Pancreas (tissue), 10 donors: ENCODE results near the gene OSBPL5. TPM values are rescaled to one million over a fixed set of nuclear protein-coding genes. Genes with fewer than 3 reads are reported as not detected.

Experiments
- ATAC-seq, 4 donors: fragments of 200-7000 bp; cut with Tn5 transposase; one replicate each; pipeline versions ENCODE4 v1.8.0 to v1.9.1; 2020; ENCODE audit warnings: mild to moderate bottlenecking in 4 of 4, moderate library complexity in 4 of 4
- DNase-seq, 6 donors: peaks; one replicate each; pipeline ENCODE4 v3.0.0-alpha.2; 2020
- FAIRE-seq: peaks from 2 replicates; lab custom pipeline; 2012; peaks lifted over from hg19 to GRCh38; lab: Jason Lieb, UNC
- H3K27ac ChIP-seq, 4 donors: fragments of 200-600 bp; sonication (generic); 1 replicate in 3 of 4; 2 replicates in 1 of 4; pipeline versions ENCODE4 v1.5.0 to v1.8.0; 2020
- H3K27me3 ChIP-seq, 4 donors: fragments of 200-600 bp; one replicate each; pipeline ENCODE4 v1.8.0; 2021
- H3K36me3 ChIP-seq, 3 donors: fragments of 200-600 bp; sonication (generic) in 1 of 3; one replicate each; pipeline versions ENCODE4 v1.5.0 to v1.8.0; 2020 to 2021
- H3K4me1 ChIP-seq, 3 donors: fragments of 200-600 bp; one replicate each; pipeline ENCODE4 v1.8.0; 2021
- H3K4me3 ChIP-seq, 4 donors: fragments of 200-600 bp; sonication (generic) in 2 of 4; one replicate each; pipeline versions ENCODE4 v1.5.0 to v1.8.0; 2020 to 2021
- H3K9me3 ChIP-seq, 4 donors: fragments of 200-600 bp; one replicate each; pipeline ENCODE4 v1.8.0; 2021
- CTCF ChIP-seq, 4 donors: fragments of 200-600 bp; sonication (generic) in 3 of 4; IDR thresholded peaks; one replicate each; pipeline versions ENCODE4 v1.5.0 to v1.8.0; 2021; ENCODE audit warnings: antibody characterized with exemption in 4 of 4
- WGBS, 2 donors: extraction: QIAGEN DNeasy Blood & Tissue Kit; methylation state at CpG; one replicate each; pipeline ENCODE4 v1.1.7; 2013; 5-methylcytosine and 5-hydroxymethylcytosine counted together
- intact Hi-C, 3 donors: fragments of 100-400 bp; cut with DNase I; formaldehyde crosslinking; loops; one replicate each; pipeline versions ENCODE4 v1.11.1 to v1.14.2; 2022
- polyA plus RNA-seq, 2 donors: library from polyadenylated mRNA; stranded (reverse); fragments of 200-250 nt; gene quantifications; one replicate each; pipeline ENCODE4 v1.2.3, GENCODE V29; 2013
- total RNA-seq, 6 donors: library from RNA; stranded (reverse); fragmentation: NEBNext Ultra II Directional in 4 of 6; extraction: Animal tissue kit (Norgen Biotek cat#: 25700) in 4 of 6; gene quantifications; one replicate each; pipeline versions ENCODE4 v1.2.1 to v1.2.4, GENCODE V29; 2021 to 2023
- donor health status: healthy with polysubstance abuse.
- donor health status: DM: no; HTN: no; CAD: no; lungs with moderate emphysema.
- donor health status: DM: no; HTN: no; CAD: no.
- donor health status: control.
- donor health status: control.
- donor health status: Bipolar disorder and iron deficiency.
- donor health status: DM: yes; HTN: yes; CAD: no.
- donor health status: DM: no; HTN: no; CAD: no.
- donor health status: DM: no; HTN: no; CAD: no.
- donor health status: DM: yes; HTN: yes; CAD: no.

The OSBPL5 gene
- total and polyA plus RNA-seq, 8 donors, result 9.8 to 16.7 (median 11.8) TPM

GRCh38 chr11:3052567-3052966, 112.5 kb downstream of the OSBPL5 start:
- WGBS, 2 donors, result 77 to 86% methylated on average over 11 of the region's 11 CpGs
- FAIRE-seq (no peak), ATAC-seq (no peak), DNase-seq (peak in 1 of 6 donors; percentile 29)
- intact Hi-C loops, result no loop called here
- Histone ChIP-seq H3K36me3 (no peaks in the 10 kb centered on the region), H3K4me1 (peaks cover 0 to 23% (median 9%) of the 10 kb centered on the region in 3 donors), H3K27me3 (no peaks in the 10 kb centered on the region), H3K27ac (no peak overlapping the region), H3K9me3 (no peaks in the 10 kb centered on the region), H3K4me3 (no peak overlapping the region)
- no peak for TF ChIP-seq CTCF (IDR thresholded peaks at IDR 0.05)

DNA sequence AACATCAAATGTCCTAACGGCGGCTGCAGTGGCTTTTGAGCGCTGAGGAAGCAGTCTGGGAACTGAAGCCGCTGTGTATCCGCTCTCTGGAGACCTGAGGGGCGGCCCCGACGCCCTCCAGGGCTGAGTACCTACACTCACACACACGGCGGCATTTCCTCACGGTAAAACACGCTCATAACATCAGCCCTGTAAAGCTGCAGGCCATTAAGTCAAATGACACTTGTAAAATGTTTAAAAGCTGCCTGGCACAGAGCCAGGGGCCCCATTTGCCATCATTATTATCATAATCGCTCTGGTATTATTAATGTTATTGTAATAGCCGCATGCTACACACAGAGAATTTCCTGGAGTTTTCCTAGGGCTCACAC, 113.0 kb downstream of the OSBPL5 start:
- DNase-seq (no peak), ATAC-seq (no peak), FAIRE-seq (no peak)
- 69 to 74% methylated on average over 14 of the region's 14 CpGs for WGBS, 2 donors
- H3K36me3 ChIP-seq, result no peaks in the 10 kb centered on the region
- no peak overlapping the region for H3K4me3 ChIP-seq
- intact Hi-C loops, result no loop called here
- no peaks in the 10 kb centered on the region for H3K9me3 ChIP-seq
- no peaks in the 10 kb centered on the region for H3K27me3 ChIP-seq
- no peak overlapping the region for H3K27ac ChIP-seq
- peaks cover 0 to 23% (median 9%) of the 10 kb centered on the region in 3 donors for H3K4me1 ChIP-seq
- TF ChIP-seq CTCF (IDR thresholded peaks at IDR 0.05), result no peak

GRCh38 chr11:3051196-3052108, 113.7 kb downstream of the OSBPL5 start:
- TF ChIP-seq CTCF (IDR thresholded peaks at IDR 0.05), result no peak
- H3K27ac ChIP-seq, result no peak overlapping the region
- no peak overlapping the region for H3K4me3 ChIP-seq
- no peaks in the 10 kb centered on the region for H3K27me3 ChIP-seq
- H3K4me1 ChIP-seq, result peaks cover 0 to 23% (median 9%) of the 10 kb centered on the region in 3 donors
- H3K9me3 ChIP-seq, result no peaks in the 10 kb centered on the region
- DNase-seq, result no peak
- no peaks in the 10 kb centered on the region for H3K36me3 ChIP-seq
- FAIRE-seq, result no peak
- 81 to 86% methylated on average over 13 of the region's 13 CpGs for WGBS, 2 donors
- intact Hi-C loops, result no loop called here
- no peak for ATAC-seq

DNA sequence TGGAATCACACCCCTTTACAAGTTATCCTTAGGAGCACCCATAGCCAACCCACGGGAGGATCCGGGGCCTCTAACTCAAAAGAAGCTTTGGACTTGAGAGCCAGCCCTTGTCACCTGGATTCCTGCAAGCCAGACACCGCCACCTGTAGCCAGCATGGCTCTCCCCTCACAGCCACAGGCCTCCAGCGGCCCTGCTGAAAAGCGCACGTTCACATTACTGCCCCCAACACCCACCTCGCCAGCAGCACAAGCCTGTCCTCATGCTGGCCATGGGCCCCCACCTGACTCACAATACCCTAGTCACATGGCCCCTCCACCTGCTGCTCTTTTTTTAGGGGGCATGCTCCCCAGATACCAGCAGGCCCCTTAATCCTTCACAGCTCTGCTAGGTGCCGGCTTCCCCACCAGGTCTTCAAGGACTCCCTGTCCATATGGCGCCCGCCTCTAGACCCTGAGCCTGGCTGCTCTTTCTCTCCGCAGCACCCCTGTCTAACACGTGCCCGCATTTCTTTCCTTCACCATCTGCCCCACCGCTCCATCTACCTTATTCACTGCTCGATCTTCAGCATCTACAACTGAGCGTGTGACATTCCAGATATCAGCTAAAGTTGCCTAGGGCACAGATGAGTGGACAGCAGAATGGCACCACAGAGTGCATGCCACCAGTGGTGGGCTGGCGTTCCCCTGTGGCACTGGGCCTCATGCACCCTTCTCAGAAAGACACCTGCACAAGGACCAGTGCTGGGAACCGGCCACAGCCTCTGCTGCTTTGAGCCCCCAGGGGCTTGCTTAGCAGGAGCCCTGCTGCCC, 114.5 kb downstream of the OSBPL5 start:
- intact Hi-C loops, result no loop called here
- Histone ChIP-seq H3K36me3 (peaks cover 0 to 3% (median 0%) of the 10 kb centered on the region in 3 donors), H3K27me3 (no peaks in the 10 kb centered on the region), H3K9me3 (no peaks in the 10 kb centered on the region), H3K4me1 (peaks cover 0 to 17% (median 9%) of the 10 kb centered on the region in 3 donors), H3K4me3 (no peak overlapping the region), H3K27ac (no peak overlapping the region)
- ATAC-seq (no peak), FAIRE-seq (no peak), DNase-seq (peak in 1 of 6 donors; percentile 51)
- 83 to 89% methylated on average over 18 of the region's 18 CpGs for WGBS, 2 donors
- TF ChIP-seq CTCF (IDR thresholded peaks at IDR 0.05), result no peak
